Measurements from ENCODE around the gene KSR1. TPM values are rescaled to one million over a fixed set of nuclear protein-coding genes. Genes with fewer than 3 reads are reported as not detected.

KSR1 gene
- total and polyA plus RNA-seq, 2 experiments from 2014 or later, result 0.98 to 2.5 TPM

DNA sequence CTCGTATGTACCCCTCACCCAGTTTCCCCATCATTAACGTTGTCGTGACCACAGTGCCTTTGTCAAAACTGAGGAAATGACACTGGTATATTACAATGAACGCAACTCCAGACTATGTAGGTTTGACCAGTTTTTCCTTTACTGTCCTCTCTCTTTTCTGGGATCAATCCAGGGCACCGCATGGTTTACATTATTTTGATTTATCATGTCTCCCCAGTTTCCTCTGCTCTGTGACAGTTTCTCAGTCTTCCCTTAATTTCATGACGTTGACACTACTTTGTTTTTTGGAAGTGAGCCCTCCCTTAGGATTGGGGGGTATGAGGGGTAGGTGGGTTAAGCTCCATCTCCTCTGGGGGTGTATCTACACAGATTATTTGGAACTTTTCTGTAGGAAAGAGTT is 98.7 kb downstream of the KSR1 start:
- WGBS, 2 experiments (ENCODE audit: low coverage in 1 of 2, low lambda C conversion rate in 2 of 2, missing lambda C conversion rate in 2 of 2), result 69 to 73% methylated on average over 6 of the region's 6 CpGs
- DNase-seq, result no peak
- Histone ChIP-seq H4K20me1 (ENCODE audit: insufficient read depth) (no peaks in the 10 kb centered on the region), H3K4me1 (ENCODE audit: insufficient read depth) (peaks cover 35% of the 10 kb centered on the region), H3F3A (ENCODE audit: insufficient read depth) (no peaks in the 10 kb centered on the region), H3K27me3 (replicated peaks; ENCODE audit: insufficient read depth) (no peaks in the 10 kb centered on the region), H3K36me3 (ENCODE audit: low read depth) (no peaks in the 10 kb centered on the region), H3K27ac (no peak overlapping the region), H3K9me2 (ENCODE audit: insufficient read depth) (no peaks in the 10 kb centered on the region), H2AFZ (no peak overlapping the region), H3K79me2 (ENCODE audit: insufficient read depth) (no peaks in the 10 kb centered on the region), H3K9ac (no peak overlapping the region), H3K4me3 (no peak overlapping the region), H3K9me3 (ENCODE audit: low read depth) (no peaks in the 10 kb centered on the region), H3K4me2 (ENCODE audit: unreplicated experiment) (no peak overlapping the region)
- TF ChIP-seq EZH2phosphoT487 (IDR thresholded peaks at IDR 0.05; ENCODE audit: insufficient read depth, low read depth), result no peak
- no peak for TF ChIP-seq EZH2 (IDR thresholded peaks at IDR 0.05; ENCODE audit: insufficient read depth, poor library complexity, severe bottlenecking)
- in situ Hi-C loops (cut with MboI), result no loop called here

GRCh38 chr17:27555339-27555738 is 99.1 kb downstream of the KSR1 start:
- Histone ChIP-seq H2AFZ (no peak overlapping the region), H3K4me2 (ENCODE audit: unreplicated experiment) (no peak overlapping the region), H3K27me3 (replicated peaks; ENCODE audit: insufficient read depth) (no peaks in the 10 kb centered on the region), H3K4me1 (ENCODE audit: insufficient read depth) (peaks cover 39% of the 10 kb centered on the region), H3K27ac (no peak overlapping the region), H3K36me3 (ENCODE audit: low read depth) (no peaks in the 10 kb centered on the region), H3K9me3 (ENCODE audit: low read depth) (no peaks in the 10 kb centered on the region), H3K4me3 (no peak overlapping the region), H3F3A (ENCODE audit: insufficient read depth) (no peaks in the 10 kb centered on the region), H3K9me2 (ENCODE audit: insufficient read depth) (no peaks in the 10 kb centered on the region), H3K79me2 (ENCODE audit: insufficient read depth) (no peaks in the 10 kb centered on the region), H4K20me1 (ENCODE audit: insufficient read depth) (no peaks in the 10 kb centered on the region), H3K9ac (no peak overlapping the region)
- TF ChIP-seq EZH2 (IDR thresholded peaks at IDR 0.05; ENCODE audit: insufficient read depth, poor library complexity, severe bottlenecking) (no peak), EZH2phosphoT487 (IDR thresholded peaks at IDR 0.05; ENCODE audit: insufficient read depth, low read depth) (no peak)
- WGBS, 2 experiments (ENCODE audit: low coverage in 1 of 2, low lambda C conversion rate in 2 of 2, missing lambda C conversion rate in 2 of 2), result 87 to 94% methylated on average over 5 of the region's 5 CpGs
- in situ Hi-C loops (cut with MboI), result no loop called here
- DNase-seq, result no peak

GRCh38 chr17:27558341-27558740 is 102.1 kb downstream of the KSR1 start:
- H3F3A ChIP-seq (ENCODE audit: insufficient read depth), result no peaks in the 10 kb centered on the region
- H3K9me3 ChIP-seq (ENCODE audit: low read depth), result no peaks in the 10 kb centered on the region
- H3K27me3 ChIP-seq (replicated peaks; ENCODE audit: insufficient read depth), result no peaks in the 10 kb centered on the region
- WGBS, 2 experiments (ENCODE audit: low coverage in 1 of 2, low lambda C conversion rate in 2 of 2, missing lambda C conversion rate in 2 of 2), result 92 to 95% methylated on average over 5 of the region's 5 CpGs
- H3K4me2 ChIP-seq (ENCODE audit: unreplicated experiment), result no peak overlapping the region
- no peaks in the 10 kb centered on the region for H3K79me2 ChIP-seq (ENCODE audit: insufficient read depth)
- no peak overlapping the region for H2AFZ ChIP-seq
- no peaks in the 10 kb centered on the region for H3K36me3 ChIP-seq (ENCODE audit: low read depth)
- H3K9me2 ChIP-seq (ENCODE audit: insufficient read depth), result no peaks in the 10 kb centered on the region
- DNase-seq, result no peak
- no peak overlapping the region for H3K4me3 ChIP-seq
- no peak overlapping the region for H3K9ac ChIP-seq
- no peaks in the 10 kb centered on the region for H4K20me1 ChIP-seq (ENCODE audit: insufficient read depth)
- in situ Hi-C loops (cut with MboI), result no loop called here
- no peak for TF ChIP-seq EZH2 (IDR thresholded peaks at IDR 0.05; ENCODE audit: insufficient read depth, poor library complexity, severe bottlenecking)
- no peak for TF ChIP-seq EZH2phosphoT487 (IDR thresholded peaks at IDR 0.05; ENCODE audit: insufficient read depth, low read depth)
- H3K4me1 ChIP-seq (ENCODE audit: insufficient read depth), result peaks cover 30% of the 10 kb centered on the region
- no peak overlapping the region for H3K27ac ChIP-seq

DNA sequence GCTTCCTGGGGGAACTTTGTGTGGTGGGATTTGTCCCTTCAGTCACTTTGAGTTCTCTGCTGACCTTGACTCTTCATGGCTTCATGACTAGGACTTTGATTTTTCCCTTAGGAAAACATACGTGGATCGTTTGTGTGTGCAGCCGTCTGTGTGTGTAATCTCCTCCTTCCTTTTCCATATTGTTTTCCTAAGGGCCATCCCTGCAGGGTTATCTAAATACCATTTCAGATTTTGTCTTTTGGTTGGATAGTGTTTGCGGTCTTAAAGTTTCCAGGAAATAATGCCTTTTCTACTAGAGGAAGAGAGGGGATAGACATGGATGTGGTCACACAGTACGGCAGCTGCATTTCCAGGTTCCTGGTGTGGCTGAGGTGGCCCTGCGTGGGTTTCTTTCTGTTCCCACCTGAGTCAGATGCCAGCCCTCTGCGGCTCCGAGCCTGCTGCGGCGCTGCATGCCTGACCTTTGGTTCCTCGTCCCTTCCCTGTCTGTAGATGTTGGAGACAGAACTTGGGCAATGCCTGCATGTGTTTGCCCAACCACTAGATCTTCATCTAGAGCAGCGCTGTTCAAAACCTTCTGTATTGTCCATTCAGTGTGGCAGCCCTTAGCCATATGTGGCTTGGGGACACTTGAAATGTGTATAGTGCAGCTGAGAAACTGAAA is 102.7 kb downstream of the KSR1 start:
- in situ Hi-C loops (cut with MboI), result no loop called here
- no peaks in the 10 kb centered on the region for H3F3A ChIP-seq (ENCODE audit: insufficient read depth)
- H3K79me2 ChIP-seq (ENCODE audit: insufficient read depth), result no peaks in the 10 kb centered on the region
- H3K9me3 ChIP-seq (ENCODE audit: low read depth), result no peaks in the 10 kb centered on the region
- H3K36me3 ChIP-seq (ENCODE audit: low read depth), result no peaks in the 10 kb centered on the region
- peak overlapping the region; percentile 81 for H2AFZ ChIP-seq
- peaks cover 23% of the 10 kb centered on the region for H3K4me1 ChIP-seq (ENCODE audit: insufficient read depth)
- H3K9ac ChIP-seq, result no peak overlapping the region
- no peak for DNase-seq
- TF ChIP-seq EZH2phosphoT487 (IDR thresholded peaks at IDR 0.05; ENCODE audit: insufficient read depth, low read depth) (no peak), EZH2 (IDR thresholded peaks at IDR 0.05; ENCODE audit: insufficient read depth, poor library complexity, severe bottlenecking) (no peak)
- H3K27me3 ChIP-seq (replicated peaks; ENCODE audit: insufficient read depth), result no peaks in the 10 kb centered on the region
- no peak overlapping the region for H3K4me3 ChIP-seq
- WGBS, 2 experiments (ENCODE audit: low coverage in 1 of 2, low lambda C conversion rate in 2 of 2, missing lambda C conversion rate in 2 of 2), result 98 to 99% methylated on average over 12 of the region's 12 CpGs
- no peak overlapping the region; the same call in 1 of the 2 replicates for H3K27ac ChIP-seq
- H3K4me2 ChIP-seq (ENCODE audit: unreplicated experiment), result no peak overlapping the region
- no peaks in the 10 kb centered on the region for H4K20me1 ChIP-seq (ENCODE audit: insufficient read depth)
- no peaks in the 10 kb centered on the region for H3K9me2 ChIP-seq (ENCODE audit: insufficient read depth)

Data from GM23248 (cell line).